ENCODE measurements around the gene PMM1. TPM values are rescaled to one million over a fixed set of nuclear protein-coding genes. Genes with fewer than 3 reads are reported as not detected.
A peak's percentile ranks its signal among the peaks of the same experiment; 100 is the strongest.

PMM1 gene
- total RNA-seq, 4 donors from 2014 or later, result 37.4 to 54.2 (median 39.3) TPM

DNA sequence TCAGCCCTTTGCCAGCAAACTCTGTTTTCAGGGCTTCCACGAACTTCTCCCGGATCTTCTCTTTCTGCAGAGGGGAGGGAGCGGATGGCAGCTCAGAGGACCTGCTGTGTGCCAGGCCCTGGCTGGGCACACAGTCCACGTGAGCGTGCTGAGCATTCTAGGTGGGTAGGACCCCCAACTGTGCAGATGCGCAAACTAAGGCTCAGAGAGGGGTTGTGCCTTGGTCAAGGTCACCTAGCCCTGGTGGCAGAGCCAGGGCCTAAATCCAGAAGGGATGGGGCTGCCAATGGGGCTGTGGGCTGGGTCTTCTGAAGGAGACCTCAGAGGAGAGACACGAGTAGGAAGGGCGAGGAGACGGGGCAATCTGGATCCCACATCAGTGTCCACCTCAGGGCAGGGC, 10.8 kb downstream of the PMM1 start:
- Histone ChIP-seq H3K27me3 (no peaks in the 10 kb centered on the region), H3K9me3 (no peaks in the 10 kb centered on the region), H3K36me3 (peaks cover 22 to 85% (median 68%) of the 10 kb centered on the region in 4 donors), H3K4me1 (peaks cover 13 to 17% (median 14%) of the 10 kb centered on the region in 4 donors), H3K4me3 (no peak overlapping the region), H3K27ac (replicated peaks in 1 of 4) (no peak overlapping the region)
- WGBS, result 95% methylated on average over 8 of the region's 9 CpGs
- TF ChIP-seq, protein P1, sequence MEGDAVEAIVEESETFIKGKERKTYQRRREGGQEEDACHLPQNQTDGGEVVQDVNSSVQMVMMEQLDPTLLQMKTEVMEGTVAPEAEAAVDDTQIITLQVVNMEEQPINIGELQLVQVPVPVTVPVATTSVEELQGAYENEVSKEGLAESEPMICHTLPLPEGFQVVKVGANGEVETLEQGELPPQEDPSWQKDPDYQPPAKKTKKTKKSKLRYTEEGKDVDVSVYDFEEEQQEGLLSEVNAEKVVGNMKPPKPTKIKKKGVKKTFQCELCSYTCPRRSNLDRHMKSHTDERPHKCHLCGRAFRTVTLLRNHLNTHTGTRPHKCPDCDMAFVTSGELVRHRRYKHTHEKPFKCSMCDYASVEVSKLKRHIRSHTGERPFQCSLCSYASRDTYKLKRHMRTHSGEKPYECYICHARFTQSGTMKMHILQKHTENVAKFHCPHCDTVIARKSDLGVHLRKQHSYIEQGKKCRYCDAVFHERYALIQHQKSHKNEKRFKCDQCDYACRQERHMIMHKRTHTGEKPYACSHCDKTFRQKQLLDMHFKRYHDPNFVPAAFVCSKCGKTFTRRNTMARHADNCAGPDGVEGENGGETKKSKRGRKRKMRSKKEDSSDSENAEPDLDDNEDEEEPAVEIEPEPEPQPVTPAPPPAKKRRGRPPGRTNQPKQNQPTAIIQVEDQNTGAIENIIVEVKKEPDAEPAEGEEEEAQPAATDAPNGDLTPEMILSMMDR (IDR thresholded peaks at IDR 0.05), result no peak
- TF ChIP-seq POLR2AphosphoS5 (IDR thresholded peaks at IDR 0.05) (no peak), EP300 (IDR thresholded peaks at IDR 0.05) (no peak), POLR2A (IDR thresholded peaks at IDR 0.05; ENCODE audit: low read depth) (no peak)
- DNase-seq (ENCODE audit: extremely low spot score), result no peak
- intact Hi-C loops (cut with DNase I), result no loop called here

DNA sequence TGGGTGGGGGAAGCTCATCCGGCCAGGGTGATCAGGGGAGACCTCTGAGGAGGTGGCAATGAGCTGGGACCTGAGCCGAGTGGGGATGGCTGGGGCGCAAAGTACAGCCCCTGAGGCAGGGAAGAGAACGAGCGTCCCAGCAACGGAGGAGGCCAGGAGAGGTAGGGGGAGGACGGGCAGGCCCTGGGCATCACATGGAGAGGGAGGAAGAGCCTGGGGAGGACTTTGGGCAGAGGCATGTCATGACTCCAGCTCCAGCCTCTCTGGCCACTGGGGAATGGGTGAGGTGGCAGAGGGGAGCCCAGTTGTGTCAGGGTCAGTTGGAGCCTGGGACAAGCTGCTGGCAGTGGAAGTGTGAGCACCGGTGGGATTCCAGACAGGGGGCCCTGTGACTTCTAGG, 11.5 kb downstream of the PMM1 start:
- Histone ChIP-seq H3K27me3 (no peaks in the 10 kb centered on the region), H3K4me3 (no peak overlapping the region), H3K9me3 (no peaks in the 10 kb centered on the region), H3K4me1 (peaks cover 13 to 20% (median 16%) of the 10 kb centered on the region in 4 donors), H3K36me3 (peaks cover 16 to 78% (median 63%) of the 10 kb centered on the region in 4 donors), H3K27ac (replicated peaks in 1 of 4) (no peak overlapping the region)
- intact Hi-C loops (cut with DNase I), result no loop called here
- TF ChIP-seq POLR2AphosphoS5 (IDR thresholded peaks at IDR 0.05) (no peak), POLR2A (IDR thresholded peaks at IDR 0.05; ENCODE audit: low read depth) (no peak), EP300 (IDR thresholded peaks at IDR 0.05) (no peak)
- TF ChIP-seq, protein P1 (IDR thresholded peaks at IDR 0.05), result no peak
- WGBS, result 93% methylated on average over 8 of the region's 8 CpGs
- DNase-seq (ENCODE audit: extremely low spot score), result no peak

DNA sequence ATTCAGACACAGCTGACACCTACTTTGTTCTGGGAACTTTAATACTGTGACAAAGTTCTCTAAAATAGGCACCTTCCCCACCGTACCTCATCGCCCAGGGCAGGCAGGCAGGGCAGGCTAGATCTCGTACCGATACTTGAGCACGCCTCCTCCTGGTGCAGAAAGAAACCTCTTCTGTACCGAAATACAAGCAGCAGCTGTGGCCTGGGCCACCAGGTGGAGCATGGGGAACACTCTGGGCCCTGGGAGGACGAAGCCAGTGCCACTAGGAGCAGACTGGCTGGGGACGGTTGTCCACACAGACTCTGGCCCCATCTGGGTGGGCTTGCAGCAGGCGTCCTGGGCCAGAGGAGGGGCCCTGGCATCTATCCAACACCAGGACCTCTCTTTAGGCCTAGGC, 12.8 kb downstream of the PMM1 start:
- H3K36me3 ChIP-seq, result peaks cover 3 to 65% (median 62%) of the 10 kb centered on the region in 4 donors

DNA sequence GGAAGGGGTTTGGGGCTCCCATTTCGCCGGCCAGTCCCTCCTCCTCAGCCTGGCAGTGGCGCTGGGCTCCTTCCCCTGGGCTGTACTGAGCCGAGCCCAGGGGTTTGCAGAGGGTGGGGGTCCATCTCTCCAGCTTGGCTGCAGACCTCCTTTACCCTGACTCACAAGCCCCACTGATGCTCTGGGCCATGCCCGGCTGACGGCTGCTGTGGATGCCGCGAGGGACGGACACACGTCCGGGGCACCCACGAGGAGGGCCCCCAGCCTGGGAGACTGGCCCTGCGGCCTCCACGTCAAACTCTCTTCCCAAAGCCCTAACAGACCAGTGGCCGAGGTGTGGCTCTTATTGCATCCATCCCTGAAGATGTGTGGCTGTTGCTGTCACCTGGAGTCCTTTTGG, 14.1 kb downstream of the PMM1 start:
- intact Hi-C loops (cut with DNase I), result no loop called here
- H3K4me1 ChIP-seq, result peaks cover 13 to 20% (median 16%) of the 10 kb centered on the region in 4 donors
- peak overlapping the region; percentile 30 to 67 (median 58) for H3K27ac ChIP-seq (replicated peaks in 1 of 4)
- H3K36me3 ChIP-seq, result peaks cover 0 to 65% (median 52%) of the 10 kb centered on the region in 4 donors
- no peaks in the 10 kb centered on the region for H3K27me3 ChIP-seq
- DNase-seq (ENCODE audit: extremely low spot score), result no peak
- H3K9me3 ChIP-seq, result no peaks in the 10 kb centered on the region
- TF ChIP-seq EP300 (IDR thresholded peaks at IDR 0.05), result no peak
- TF ChIP-seq POLR2A (IDR thresholded peaks at IDR 0.05; ENCODE audit: low read depth), result no peak
- TF ChIP-seq POLR2AphosphoS5 (IDR thresholded peaks at IDR 0.05), result no peak
- TF ChIP-seq, protein P1 (IDR thresholded peaks at IDR 0.05), result no peak
- 90% methylated on average over 8 of the region's 15 CpGs for WGBS
- no peak overlapping the region for H3K4me3 ChIP-seq

More for the DNA sequence above, 12.8 kb downstream of the PMM1 start:
- TF ChIP-seq EP300 (IDR thresholded peaks at IDR 0.05), result no peak
- TF ChIP-seq, protein P1 (IDR thresholded peaks at IDR 0.05), result peak; percentile 28 to 60 (median 53)
- WGBS, result 69% methylated on average over 3 of the region's 9 CpGs
- H3K4me1 ChIP-seq, result peaks cover 13 to 20% (median 16%) of the 10 kb centered on the region in 4 donors
- no peak overlapping the region for H3K4me3 ChIP-seq
- no peak for DNase-seq (ENCODE audit: extremely low spot score)
- H3K27me3 ChIP-seq, result no peaks in the 10 kb centered on the region
- H3K27ac ChIP-seq (replicated peaks in 1 of 4), result no peak overlapping the region
- intact Hi-C loops (cut with DNase I), result no loop called here
- no peaks in the 10 kb centered on the region for H3K9me3 ChIP-seq

DNA sequence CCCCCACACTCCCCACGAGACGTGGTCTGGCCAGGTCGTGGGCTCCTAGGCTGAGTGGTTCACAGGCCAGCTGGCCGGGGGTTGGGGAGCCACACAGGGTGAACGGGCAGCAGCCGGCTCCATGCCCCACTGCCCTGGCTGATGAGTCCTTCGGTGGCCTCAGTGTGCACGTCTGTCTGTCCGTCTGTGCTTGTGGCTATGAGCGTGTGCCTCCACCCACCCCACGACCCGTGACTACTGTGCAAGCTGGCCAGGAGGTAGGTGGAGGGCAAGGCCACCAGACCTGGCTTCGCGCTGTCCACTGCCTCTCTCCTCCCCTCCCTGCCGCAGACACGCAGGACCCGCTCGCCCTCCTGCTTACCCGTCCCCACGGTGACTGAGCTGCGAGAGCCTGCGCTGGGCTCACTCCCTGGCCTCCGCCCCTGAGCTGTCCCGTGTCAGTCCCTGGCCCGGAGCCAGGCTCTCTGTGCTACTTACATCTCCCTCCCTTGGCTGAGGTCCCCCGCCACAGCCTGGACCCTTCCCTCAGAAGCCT, 14.7 kb downstream of the PMM1 start:
- 61% methylated on average over 26 of the region's 26 CpGs for WGBS
- H3K27ac ChIP-seq (replicated peaks in 1 of 4), result peak overlapping the region; percentile 30 to 67 (median 58)
- TF ChIP-seq POLR2AphosphoS5 (IDR thresholded peaks at IDR 0.05), result peak; percentile 19 to 37
- TF ChIP-seq EP300 (IDR thresholded peaks at IDR 0.05), result no peak
- TF ChIP-seq, protein P1 (IDR thresholded peaks at IDR 0.05), result no peak
- TF ChIP-seq POLR2A (IDR thresholded peaks at IDR 0.05; ENCODE audit: low read depth), result no peak
- H3K4me3 ChIP-seq, result no peak overlapping the region
- intact Hi-C loops (cut with DNase I), result no loop called here
- no peak for DNase-seq (ENCODE audit: extremely low spot score)
- H3K27me3 ChIP-seq, result no peaks in the 10 kb centered on the region
- no peaks in the 10 kb centered on the region for H3K9me3 ChIP-seq
- peaks cover 13 to 20% (median 16%) of the 10 kb centered on the region in 4 donors for H3K4me1 ChIP-seq
- H3K36me3 ChIP-seq, result peaks cover 0 to 62% (median 46%) of the 10 kb centered on the region in 4 donors

All from esophagus muscularis mucosa (tissue), 4 donors.